CD8-positive, alpha-beta memory T cell (primary cell): ENCODE data around the gene MACROH2A2. TPM values are rescaled to one million over a fixed set of nuclear protein-coding genes. Genes with fewer than 3 reads are reported as not detected.

ENCODE experiments used
- CTCF ChIA-PET: fragments of 350-600 bp; sonication (Branson Sonifier 250); formaldehyde crosslinking; loops from one replicate; lab custom pipeline; 2021; ENCODE audit warnings: antibody characterized with exemption; lab: Charles Lee
- POLR2A ChIA-PET: fragments of 350-600 bp; sonication (Branson Sonifier 250); formaldehyde crosslinking; loops from one replicate; lab custom pipeline; 2021; ENCODE audit warnings: antibody characterized with exemption; lab: Charles Lee
- DNase-seq, 5 donors: peaks; one replicate each; pipeline versions ENCODE4 v3.0.0 to v3.0.0-alpha.2; 2020 to 2022; ENCODE audit warnings: mixed read lengths in 1 of 5
- H3K27ac ChIP-seq: one replicate; pipeline ENCODE4 v1.7.0; 2013; ENCODE audit warnings: low read depth, mild to moderate bottlenecking, low read length, moderate library complexity
- H3K27me3 ChIP-seq: 2 replicates; pipeline ENCODE4 v1.7.0; 2013; ENCODE audit warnings: low read length, mild to moderate bottlenecking; ENCODE audit not compliant: insufficient read depth, poor library complexity, severe bottlenecking
- H3K36me3 ChIP-seq: 2 replicates; pipeline ENCODE4 v1.7.0; 2013; ENCODE audit warnings: mild to moderate bottlenecking, low read length, moderate library complexity; ENCODE audit not compliant: insufficient read depth
- H3K4me1 ChIP-seq: 2 replicates; pipeline ENCODE4 v1.7.0; 2013; ENCODE audit warnings: mild to moderate bottlenecking, low read length, moderate library complexity; ENCODE audit not compliant: insufficient read depth
- H3K4me3 ChIP-seq: 2 replicates; pipeline ENCODE4 v1.7.0; 2013; ENCODE audit warnings: mild to moderate bottlenecking, low read length
- H3K9me3 ChIP-seq: 2 replicates; pipeline ENCODE4 v1.7.0; 2013; ENCODE audit warnings: mild to moderate bottlenecking, low read length
- H3K27ac Mint-ChIP-seq, 8 donors: one replicate each; pipeline ENCODE4 v1.8.0; 2020 to 2021; ENCODE audit warnings: mixed read lengths in 8 of 8, mild to moderate bottlenecking in 6 of 8, inconsistent platforms in 3 of 8, moderate library complexity in 3 of 8
- H3K27me3 Mint-ChIP-seq, 2 donors: one replicate each; pipeline ENCODE4 v1.8.0; 2020 to 2021; ENCODE audit warnings: mixed read lengths in 2 of 2, mild to moderate bottlenecking in 1 of 2, moderate library complexity in 1 of 2
- H3K36me3 Mint-ChIP-seq, 3 donors: one replicate each; pipeline ENCODE4 v1.8.0; 2020 to 2021; ENCODE audit warnings: mixed read lengths in 3 of 3, inconsistent platforms in 1 of 3, mild to moderate bottlenecking in 1 of 3
- H3K4me1 Mint-ChIP-seq, 3 donors: one replicate each; pipeline ENCODE4 v1.8.0; 2020 to 2021; ENCODE audit warnings: mixed read lengths in 3 of 3, inconsistent platforms in 1 of 3, mild to moderate bottlenecking in 1 of 3
- H3K4me3 Mint-ChIP-seq, 7 donors: one replicate each; pipeline ENCODE4 v1.8.0; 2020 to 2021; ENCODE audit warnings: mixed read lengths in 7 of 7, mild to moderate bottlenecking in 6 of 7, moderate library complexity in 4 of 7, inconsistent platforms in 2 of 7
- H3K9me3 Mint-ChIP-seq, 5 donors: one replicate each; pipeline ENCODE4 v1.8.0; 2020 to 2022; ENCODE audit warnings: mixed read lengths in 5 of 5, mild to moderate bottlenecking in 3 of 5, moderate library complexity in 2 of 5, inconsistent platforms in 1 of 5
- polyA plus RNA-seq: library from polyadenylated mRNA; unstranded; fragments of 300-500 nt; fragmentation: Illumina TruSeq; gene quantifications from one replicate; pipeline ENCODE4 v1.2.3, GENCODE V29; 2021
- total RNA-seq, 2 experiments: library from RNA; stranded (reverse); gene quantifications; one replicate each; pipeline ENCODE4 v1.2.3, GENCODE V29; 2021

Gene MACROH2A2
- total and polyA plus RNA-seq, 3 experiments from 2014 or later, result 2.9 to 4.3 (median 3.4) TPM

DNA sequence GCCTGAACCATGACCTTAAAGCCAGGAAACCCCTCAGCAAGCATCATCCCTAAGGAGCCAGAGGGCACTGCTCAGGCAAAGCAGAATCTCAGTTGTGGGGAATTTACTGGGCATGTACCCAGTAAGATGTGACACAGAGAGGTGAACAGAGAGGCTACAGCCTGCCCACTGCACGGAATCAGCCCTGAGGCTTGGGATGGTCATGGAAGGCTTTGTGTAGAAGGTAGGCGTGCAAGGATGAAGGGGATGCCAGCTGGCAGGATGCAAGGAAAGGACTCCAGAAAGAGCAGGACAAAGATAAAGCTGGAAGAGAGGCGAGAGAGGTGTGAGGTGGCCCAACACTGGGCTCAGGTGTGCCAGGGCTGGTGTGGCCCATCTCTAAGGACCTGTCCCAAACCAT, 82.4 kb downstream of the MACROH2A2 start:
- peaks cover 0 to 17% (median 5%) of the 10 kb centered on the region in 3 donors for H3K36me3 Mint-ChIP-seq
- peaks cover 32 to 48% (median 46%) of the 10 kb centered on the region in 3 donors for H3K4me1 Mint-ChIP-seq
- H3K4me3 ChIP-seq, result no peak overlapping the region
- H3K4me1 ChIP-seq, result peaks cover 11% of the 10 kb centered on the region
- no peaks in the 10 kb centered on the region for H3K27me3 ChIP-seq
- peaks cover 0 to 1% of the 10 kb centered on the region in 2 donors for H3K27me3 Mint-ChIP-seq
- DNase-seq, result no peak
- ChIA-PET POLR2A (no interaction called here), CTCF (interaction anchor here (2.2 to 2.5 kb wide), 2 partner anchors 11 to 19 kb away, joined by 10 to 22 read pairs; partner anchors contain the start of gene TYSND1)
- no peaks in the 10 kb centered on the region for H3K9me3 ChIP-seq
- peak overlapping the region in 1 of 7 donors; percentile 60 for H3K4me3 Mint-ChIP-seq
- H3K36me3 ChIP-seq, result peaks cover 5% of the 10 kb centered on the region
- no peak overlapping the region for H3K27ac ChIP-seq
- H3K27ac Mint-ChIP-seq, result peak overlapping the region in 2 of 8 donors; percentile 14 to 41
- no peaks in the 10 kb centered on the region for H3K9me3 Mint-ChIP-seq

DNA sequence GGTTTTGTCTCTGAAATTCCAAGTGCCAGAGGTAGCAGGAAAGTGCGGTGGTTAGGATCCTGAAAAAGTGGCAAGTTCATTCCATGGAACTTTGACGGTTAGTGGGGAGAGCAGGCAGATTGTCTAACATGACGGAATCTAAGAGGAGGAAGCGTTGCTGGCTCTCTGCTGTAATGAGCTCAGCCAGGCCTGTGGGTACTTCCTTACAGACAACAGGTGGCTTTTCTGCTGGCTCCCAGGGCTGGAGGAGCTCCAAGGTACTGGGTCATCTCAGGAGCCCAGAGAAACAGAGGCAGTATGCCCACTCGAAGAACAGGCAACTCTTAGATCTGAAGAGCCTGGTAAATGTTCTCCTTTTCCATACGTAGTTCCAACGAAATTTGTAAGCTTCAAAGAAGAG, 83.0 kb downstream of the MACROH2A2 start:
- peaks cover 5% of the 10 kb centered on the region for H3K36me3 ChIP-seq
- CTCF ChIA-PET, result interaction anchor here (0.6 to 2.5 kb wide), 3 partner anchors 10 to 74 kb away, joined by 3 to 22 read pairs (median 10); partner anchors contain the start of gene TYSND1
- H3K36me3 Mint-ChIP-seq, result peaks cover 0 to 23% (median 6%) of the 10 kb centered on the region in 3 donors
- no peak for DNase-seq
- no peak overlapping the region for H3K27ac ChIP-seq
- peaks cover 0 to 1% of the 10 kb centered on the region in 2 donors for H3K27me3 Mint-ChIP-seq
- POLR2A ChIA-PET, result no interaction called here
- H3K4me1 Mint-ChIP-seq, result peaks cover 31 to 47% (median 42%) of the 10 kb centered on the region in 3 donors
- H3K4me3 ChIP-seq, result no peak overlapping the region
- H3K4me1 ChIP-seq, result peaks cover 11% of the 10 kb centered on the region
- peak overlapping the region in 1 of 8 donors; percentile 17 for H3K27ac Mint-ChIP-seq
- peak overlapping the region in 1 of 7 donors; percentile 60 for H3K4me3 Mint-ChIP-seq
- H3K27me3 ChIP-seq, result no peaks in the 10 kb centered on the region
- no peaks in the 10 kb centered on the region for H3K9me3 ChIP-seq
- H3K9me3 Mint-ChIP-seq, result no peaks in the 10 kb centered on the region

DNA sequence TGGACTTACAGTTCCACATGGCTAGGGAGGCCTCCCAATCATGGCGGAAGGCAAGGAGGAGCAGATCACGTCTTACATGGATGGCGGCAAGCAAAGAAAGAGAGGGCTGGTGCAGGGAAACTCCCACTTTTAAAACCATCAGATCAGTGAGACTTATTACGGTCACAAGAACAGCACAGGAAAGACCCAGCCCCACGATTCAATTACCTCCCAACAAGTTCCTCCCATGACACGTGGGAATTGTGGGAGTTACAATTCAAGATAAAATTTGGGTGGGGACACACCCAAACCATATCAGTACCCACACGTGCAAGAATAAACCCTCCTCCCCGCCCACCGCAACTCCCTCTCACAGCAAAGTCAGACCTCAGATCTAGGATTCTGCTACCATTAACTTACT, 84.5 kb downstream of the MACROH2A2 start:
- no peak for DNase-seq
- no peak overlapping the region for H3K27ac ChIP-seq
- CTCF ChIA-PET, result interaction anchor here (2.2 to 2.7 kb wide), 3 partner anchors 8 to 21 kb away, joined by 10 to 22 read pairs (median 14); partner anchors contain the start of gene TYSND1
- Mint-ChIP-seq H3K27ac (peak overlapping the region in 3 of 8 donors; percentile 24 to 78 (median 61)), H3K27me3 (peaks cover 0 to 1% of the 10 kb centered on the region in 2 donors), H3K9me3 (no peaks in the 10 kb centered on the region), H3K4me1 (peaks cover 28 to 37% (median 33%) of the 10 kb centered on the region in 3 donors), H3K4me3 (peak overlapping the region in 2 of 7 donors; percentile 23 to 49), H3K36me3 (peaks cover 0 to 25% (median 6%) of the 10 kb centered on the region in 3 donors)
- H3K27me3 ChIP-seq, result no peaks in the 10 kb centered on the region
- peaks cover 5% of the 10 kb centered on the region for H3K36me3 ChIP-seq
- H3K4me1 ChIP-seq, result peaks cover 4% of the 10 kb centered on the region
- no peak overlapping the region for H3K4me3 ChIP-seq
- POLR2A ChIA-PET, result interaction anchor here (0.5 to 0.7 kb wide), 2 partner anchors 8 to 913 kb away, joined by 7 to 12 read pairs; no protein-coding TSS in a partner anchor
- no peaks in the 10 kb centered on the region for H3K9me3 ChIP-seq

DNA sequence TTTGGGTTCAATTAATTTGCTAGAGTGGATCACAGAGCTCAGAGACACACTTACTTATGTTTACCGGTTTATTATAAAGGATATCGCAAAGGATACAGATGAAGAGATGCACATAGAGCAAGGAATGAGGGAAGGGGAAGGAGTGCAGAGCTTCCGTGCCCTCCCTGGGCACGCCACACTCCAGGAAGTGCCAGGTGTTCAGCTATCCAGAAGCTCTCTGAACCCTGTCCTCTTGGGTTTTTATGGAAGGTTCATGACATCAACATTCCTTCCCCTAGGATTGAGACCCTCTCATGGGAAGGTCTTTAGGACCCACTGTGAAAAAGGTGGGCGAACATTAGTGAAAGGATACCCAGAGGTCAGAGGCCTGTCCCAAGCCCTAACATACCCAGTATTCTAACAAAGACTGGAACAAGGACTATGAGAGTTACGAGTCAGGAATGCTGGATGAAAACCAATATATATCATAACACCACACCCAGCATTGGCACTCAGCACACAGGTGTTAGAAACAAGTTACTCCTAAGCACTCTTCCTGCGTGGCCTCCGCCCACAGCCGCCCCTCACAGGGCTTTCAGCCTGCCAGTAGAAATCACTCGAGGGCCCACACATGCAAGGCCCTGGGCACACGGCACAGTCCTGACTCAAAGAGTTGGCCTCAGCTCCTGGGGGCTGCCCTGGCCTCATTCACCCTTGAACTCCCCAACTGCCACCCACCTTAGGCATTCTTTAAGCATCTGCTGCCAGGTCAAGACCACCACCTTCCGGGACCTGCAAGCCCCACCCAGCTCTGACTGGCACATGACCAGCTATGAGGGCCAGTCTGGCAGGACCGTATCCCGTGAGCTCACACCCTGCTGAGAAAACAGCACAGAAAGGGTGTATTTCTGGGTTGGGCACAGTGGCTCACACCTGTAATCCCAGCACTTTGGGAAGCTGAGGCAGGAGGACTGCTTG, 85.6 kb downstream of the MACROH2A2 start:
- Mint-ChIP-seq H3K4me1 (peaks cover 26 to 33% (median 33%) of the 10 kb centered on the region in 3 donors), H3K36me3 (peaks cover 0 to 30% (median 6%) of the 10 kb centered on the region in 3 donors), H3K4me3 (no peak overlapping the region), H3K27ac (peak overlapping the region in 2 of 8 donors; percentile 24 to 61), H3K9me3 (no peaks in the 10 kb centered on the region), H3K27me3 (peaks cover 0 to under 1% of the 10 kb centered on the region in 2 donors)
- POLR2A ChIA-PET, result interaction anchor here (0.6 kb wide), 1 partner anchor 802 kb away, joined by 4 read pairs; no protein-coding TSS in a partner anchor
- Histone ChIP-seq H3K4me3 (no peak overlapping the region), H3K36me3 (peaks cover 5% of the 10 kb centered on the region), H3K27me3 (no peaks in the 10 kb centered on the region), H3K4me1 (no peaks in the 10 kb centered on the region), H3K9me3 (no peaks in the 10 kb centered on the region), H3K27ac (no peak overlapping the region)
- CTCF ChIA-PET, result interaction anchor here (2.7 kb wide), 1 partner anchor 22 kb away, joined by 14 read pairs; no protein-coding TSS in a partner anchor
- no peak for DNase-seq

DNA sequence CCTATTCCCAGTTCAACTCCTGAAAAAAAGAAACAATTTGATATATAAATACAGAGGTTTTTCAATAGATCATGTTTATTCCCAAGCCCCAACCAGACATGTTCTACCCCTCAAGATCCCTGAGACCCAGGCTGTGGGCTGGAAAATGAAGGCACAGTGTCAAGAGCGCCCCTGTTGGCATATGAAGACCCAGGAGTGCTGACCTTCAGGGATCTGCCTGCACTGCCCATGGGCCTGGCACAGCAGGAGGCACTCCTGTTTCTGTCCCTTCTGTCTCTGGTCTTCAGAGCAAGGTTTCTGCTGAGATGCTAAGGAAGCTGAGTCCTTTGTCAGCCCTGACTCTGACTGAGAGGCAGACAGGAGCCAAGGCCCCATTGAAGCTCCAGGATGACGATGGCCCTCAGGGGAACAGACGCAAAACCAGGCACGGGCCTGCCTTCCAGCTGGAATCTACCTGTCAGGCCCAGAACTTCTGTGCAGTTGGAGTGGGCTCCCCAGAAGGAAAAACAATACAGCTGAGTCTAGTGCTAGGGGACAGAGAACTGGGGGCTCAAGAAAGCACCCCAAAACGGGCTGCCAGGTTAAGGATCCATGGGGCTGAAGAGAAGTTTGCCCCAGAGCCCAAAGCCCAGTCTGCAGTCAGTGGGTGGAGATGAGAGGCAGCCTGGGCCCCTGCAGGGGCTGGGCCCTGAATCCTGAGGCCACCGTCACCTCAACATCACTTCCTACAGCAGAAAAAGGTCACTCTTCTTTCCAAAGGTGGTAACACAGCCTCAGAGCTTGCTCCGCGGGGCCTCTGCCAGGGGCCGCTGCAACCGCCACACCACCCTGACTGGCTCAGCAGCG, 86.7 kb downstream of the MACROH2A2 start:
- H3K9me3 ChIP-seq, result no peaks in the 10 kb centered on the region
- H3K4me3 ChIP-seq, result no peak overlapping the region
- peaks cover 11% of the 10 kb centered on the region for H3K4me1 ChIP-seq
- no peak for DNase-seq
- POLR2A ChIA-PET, result no interaction called here
- no peak overlapping the region for H3K27ac ChIP-seq
- no peaks in the 10 kb centered on the region for H3K27me3 ChIP-seq
- Mint-ChIP-seq H3K27ac (peak overlapping the region in 1 of 8 donors; percentile 60), H3K36me3 (peaks cover 0 to 32% (median 6%) of the 10 kb centered on the region in 3 donors), H3K27me3 (no peaks in the 10 kb centered on the region), H3K4me1 (peaks cover 31 to 38% (median 37%) of the 10 kb centered on the region in 3 donors), H3K4me3 (no peak overlapping the region), H3K9me3 (no peaks in the 10 kb centered on the region)
- H3K36me3 ChIP-seq, result peaks cover 5% of the 10 kb centered on the region
- CTCF ChIA-PET, result interaction anchor here (2.7 kb wide), 1 partner anchor 23 kb away, joined by 14 read pairs; no protein-coding TSS in a partner anchor

DNA sequence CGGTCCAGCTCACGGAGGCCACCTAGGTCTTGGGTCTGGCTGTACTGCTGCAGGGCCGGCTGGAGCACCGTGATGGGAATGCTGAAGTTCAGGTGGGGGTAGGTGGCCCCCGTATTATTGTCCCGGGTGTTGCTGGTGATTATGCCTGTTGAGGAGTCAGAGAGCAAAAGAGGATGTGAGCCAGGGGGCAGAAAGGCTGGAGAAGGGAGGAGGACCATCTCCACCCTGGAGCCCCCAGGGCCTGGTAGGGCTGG, 87.3 kb downstream of the MACROH2A2 start:
- POLR2A ChIA-PET, result no interaction called here
- Mint-ChIP-seq H3K27me3 (no peaks in the 10 kb centered on the region), H3K9me3 (no peaks in the 10 kb centered on the region), H3K4me3 (peak overlapping the region in 1 of 7 donors; percentile 8), H3K36me3 (peaks cover 0 to 32% (median 6%) of the 10 kb centered on the region in 3 donors), H3K4me1 (peaks cover 37 to 44% (median 41%) of the 10 kb centered on the region in 3 donors), H3K27ac (no peak overlapping the region)
- CTCF ChIA-PET, result interaction anchor here (2.7 kb wide), 1 partner anchor 23 kb away, joined by 14 read pairs; no protein-coding TSS in a partner anchor
- peaks cover 17% of the 10 kb centered on the region for H3K4me1 ChIP-seq
- H3K9me3 ChIP-seq, result no peaks in the 10 kb centered on the region
- no peak overlapping the region for H3K4me3 ChIP-seq
- no peaks in the 10 kb centered on the region for H3K27me3 ChIP-seq
- no peak overlapping the region for H3K27ac ChIP-seq
- peaks cover 5% of the 10 kb centered on the region for H3K36me3 ChIP-seq
- no peak for DNase-seq

DNA sequence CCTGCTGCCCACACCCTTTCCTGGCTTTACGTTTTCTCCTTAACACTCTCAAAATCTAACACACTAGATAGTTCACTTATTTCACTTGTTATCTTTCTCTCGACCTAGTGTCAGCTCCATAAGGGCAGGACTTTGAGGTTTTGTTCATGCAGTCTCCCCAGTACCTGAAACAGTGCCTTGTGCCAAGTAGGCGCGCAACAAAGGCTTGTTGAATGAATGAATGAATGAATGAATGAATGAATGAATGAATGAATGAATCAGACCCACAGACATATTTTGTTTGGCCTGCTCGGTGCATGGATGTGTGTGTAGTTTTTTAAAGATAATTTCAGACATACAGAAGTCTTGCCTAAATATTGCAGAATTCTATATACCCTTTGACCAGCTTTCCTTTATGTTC, 87.7 kb downstream of the MACROH2A2 start:
- H3K4me1 ChIP-seq, result peaks cover 21% of the 10 kb centered on the region
- H3K4me3 ChIP-seq, result no peak overlapping the region
- H3K27me3 ChIP-seq, result no peaks in the 10 kb centered on the region
- no peak overlapping the region for H3K27ac ChIP-seq
- Mint-ChIP-seq H3K9me3 (no peaks in the 10 kb centered on the region), H3K36me3 (peaks cover 0 to 32% (median 4%) of the 10 kb centered on the region in 3 donors), H3K27me3 (no peaks in the 10 kb centered on the region), H3K4me3 (peak overlapping the region in 1 of 7 donors; percentile 8), H3K27ac (no peak overlapping the region), H3K4me1 (peaks cover 38 to 47% (median 41%) of the 10 kb centered on the region in 3 donors)
- CTCF ChIA-PET, result no interaction called here
- POLR2A ChIA-PET, result no interaction called here
- peaks cover 5% of the 10 kb centered on the region for H3K36me3 ChIP-seq
- H3K9me3 ChIP-seq, result no peaks in the 10 kb centered on the region
- no peak for DNase-seq
